Kidney (tissue), 14 donors: Measurements from ENCODE around the gene DRG2. TPM values are rescaled to one million over a fixed set of nuclear protein-coding genes. Genes with fewer than 3 reads are reported as not detected.

ENCODE experiments used
- DNase-seq, 5 donors: peaks; one replicate each; pipeline ENCODE4 v3.0.0-alpha.2; 2013 to 2020
- FAIRE-seq: peaks from 2 replicates; lab custom pipeline; 2012; peaks lifted over from hg19 to GRCh38; lab: Jason Lieb, UNC
- H3K27ac ChIP-seq, 2 donors: one replicate each; pipeline ENCODE4 v1.7.0; 2013; ENCODE audit warnings: low read depth in 2 of 2, low read length in 2 of 2, inconsistent platforms in 1 of 2
- H3K27me3 ChIP-seq: one replicate; pipeline ENCODE4 v1.7.1; 2013; ENCODE audit warnings: low read length, inconsistent platforms; ENCODE audit not compliant: control insufficient read depth, insufficient read depth
- H3K36me3 ChIP-seq, 3 donors: one replicate each; pipeline versions ENCODE4 v1.7.0 to v1.7.1; 2013; ENCODE audit warnings: low read length in 3 of 3, control low read depth in 1 of 3, inconsistent platforms in 1 of 3; ENCODE audit not compliant: insufficient read depth in 3 of 3, control insufficient read depth in 2 of 3
- H3K4me1 ChIP-seq, 3 donors: one replicate each; pipeline versions ENCODE4 v1.7.0 to v1.7.1; 2013; ENCODE audit warnings: low read length in 3 of 3, inconsistent platforms in 1 of 3, low read depth in 1 of 3; ENCODE audit not compliant: control insufficient read depth in 2 of 3, insufficient read depth in 2 of 3
- H3K4me3 ChIP-seq, 3 donors: one replicate each; pipeline versions ENCODE4 v1.7.0 to v1.8.1; 2013; ENCODE audit warnings: low read length in 3 of 3, control low read depth in 1 of 3, inconsistent platforms in 1 of 3
- H3K9ac ChIP-seq, 3 donors: one replicate each; pipeline versions ENCODE4 v1.7.0 to v1.7.1; 2013; ENCODE audit warnings: low read length in 3 of 3, control low read depth in 1 of 3, inconsistent platforms in 1 of 3
- H3K9me3 ChIP-seq, 3 donors: one replicate each; pipeline versions ENCODE4 v1.7.0 to v1.7.1; 2013; ENCODE audit warnings: low read length in 3 of 3, control low read depth in 1 of 3, inconsistent platforms in 1 of 3; ENCODE audit not compliant: control insufficient read depth in 2 of 3, insufficient read depth in 1 of 3
- CTCF ChIP-seq: IDR thresholded peaks from 3 replicates; pipeline ENCODE4 v1.5.1; 2012; ENCODE audit warnings: mild to moderate bottlenecking, moderate library complexity, borderline replicate concordance; ENCODE audit not compliant: insufficient read depth; ENCODE audit errors: extremely low read depth
- intact Hi-C: fragments of 100-400 bp; cut with DNase I; formaldehyde crosslinking; loops from one replicate; pipeline ENCODE4 v1.11.1; 2022
- polyA plus RNA-seq: library from polyadenylated mRNA; stranded (reverse); fragments of 350-450 nt; fragmentation: Illumina TruSeq; extraction: RNeasy Lipid Tissue Mini Kit (QIAGEN cat#74804); gene quantifications from one replicate; pipeline ENCODE4 v1.2.3, GENCODE V29; 2014; ENCODE audit warnings: low read depth, low replicate concordance; ENCODE audit not compliant: insufficient read depth
- total RNA-seq: library from RNA; stranded (reverse); fragmentation: NEBNext Ultra II Directional; extraction: Animal tissue kit (Norgen Biotek cat#: 25700); gene quantifications from one replicate; pipeline ENCODE4 v1.2.1, GENCODE V29; 2021
- donor health status: control.
- donor health status: control.
- donor health status: control.
- donor health status: control.
- donor health status: control.
- donor health status: DM: yes; HTN: yes; CAD: no.
- donor health status: Normal renal cell carcinoma (clear cell type).

Gene DRG2
- total and polyA plus RNA-seq, 2 donors from 2014 or later: 39.2 to 49.3 TPM

GRCh38 chr17:18084256-18084655 lies 3.5 kb upstream of the DRG2 start:
- Histone ChIP-seq H3K27ac (no peak overlapping the region), H3K4me1 (peaks cover 0 to 5% (median 0%) of the 10 kb centered on the region in 3 donors), H3K4me3 (no peak overlapping the region), H3K9ac (no peak overlapping the region), H3K27me3 (no peaks in the 10 kb centered on the region), H3K9me3 (no peaks in the 10 kb centered on the region), H3K36me3 (no peaks in the 10 kb centered on the region)
- FAIRE-seq: no peak
- TF ChIP-seq CTCF: no peak
- DNase-seq: no peak
- intact Hi-C loops: no loop called here

DNA sequence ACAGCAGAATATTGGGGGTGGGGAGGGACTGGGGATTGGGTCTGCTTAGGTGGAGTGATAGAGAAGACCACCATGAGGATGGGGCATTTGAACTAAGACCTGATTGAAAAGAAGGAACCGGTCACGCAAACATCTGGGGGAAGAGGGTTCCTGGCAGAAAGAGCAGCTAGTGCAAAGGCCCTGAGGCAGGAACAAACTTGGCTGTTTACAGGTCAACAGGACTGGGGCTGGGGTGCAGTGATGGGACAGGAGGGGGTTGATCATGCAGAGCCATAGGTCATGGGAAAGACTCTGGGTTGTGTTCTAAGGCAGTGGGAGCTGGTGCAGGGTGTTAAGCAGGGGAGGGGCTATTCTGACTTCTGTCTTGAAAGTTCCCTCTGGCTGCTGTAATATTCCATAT lies 1.9 kb downstream of the DRG2 start:
- H3K27me3 ChIP-seq: no peaks in the 10 kb centered on the region
- no peak overlapping the region for H3K27ac ChIP-seq
- H3K4me3 ChIP-seq: no peak overlapping the region
- H3K9me3 ChIP-seq: no peaks in the 10 kb centered on the region
- peak in 1 of 5 donors; percentile 13 for DNase-seq
- H3K4me1 ChIP-seq: peaks cover 0 to 5% (median 0%) of the 10 kb centered on the region in 3 donors
- intact Hi-C loops: no loop called here
- no peak for FAIRE-seq
- TF ChIP-seq CTCF: no peak
- H3K9ac ChIP-seq: no peak overlapping the region
- H3K36me3 ChIP-seq: peaks cover 0 to 12% (median 0%) of the 10 kb centered on the region in 3 donors

- H3K36me3 ChIP-seq: peaks cover 2 to 25% (median 18%) of the 10 kb centered on the region in 3 donors
- no peak overlapping the region for H3K27ac ChIP-seq
- no peak overlapping the region for H3K9ac ChIP-seq
- TF ChIP-seq CTCF: no peak
- no peak for FAIRE-seq
- no peaks in the 10 kb centered on the region for H3K9me3 ChIP-seq
- DNase-seq: peak in 1 of 5 donors; percentile 38
- intact Hi-C loops: no loop called here
- no peaks in the 10 kb centered on the region for H3K4me1 ChIP-seq
- H3K4me3 ChIP-seq: no peak overlapping the region
- no peaks in the 10 kb centered on the region for H3K27me3 ChIP-seq
Measured at GRCh38 chr17:18093616-18094408, 6.1 kb downstream of the DRG2 start.
